ENCODE measurements around the gene SLC24A3.

- TF ChIP-seq, protein P1, sequence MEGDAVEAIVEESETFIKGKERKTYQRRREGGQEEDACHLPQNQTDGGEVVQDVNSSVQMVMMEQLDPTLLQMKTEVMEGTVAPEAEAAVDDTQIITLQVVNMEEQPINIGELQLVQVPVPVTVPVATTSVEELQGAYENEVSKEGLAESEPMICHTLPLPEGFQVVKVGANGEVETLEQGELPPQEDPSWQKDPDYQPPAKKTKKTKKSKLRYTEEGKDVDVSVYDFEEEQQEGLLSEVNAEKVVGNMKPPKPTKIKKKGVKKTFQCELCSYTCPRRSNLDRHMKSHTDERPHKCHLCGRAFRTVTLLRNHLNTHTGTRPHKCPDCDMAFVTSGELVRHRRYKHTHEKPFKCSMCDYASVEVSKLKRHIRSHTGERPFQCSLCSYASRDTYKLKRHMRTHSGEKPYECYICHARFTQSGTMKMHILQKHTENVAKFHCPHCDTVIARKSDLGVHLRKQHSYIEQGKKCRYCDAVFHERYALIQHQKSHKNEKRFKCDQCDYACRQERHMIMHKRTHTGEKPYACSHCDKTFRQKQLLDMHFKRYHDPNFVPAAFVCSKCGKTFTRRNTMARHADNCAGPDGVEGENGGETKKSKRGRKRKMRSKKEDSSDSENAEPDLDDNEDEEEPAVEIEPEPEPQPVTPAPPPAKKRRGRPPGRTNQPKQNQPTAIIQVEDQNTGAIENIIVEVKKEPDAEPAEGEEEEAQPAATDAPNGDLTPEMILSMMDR (IDR thresholded peaks at IDR 0.05; ENCODE audit: low read depth, low read length, poor library complexity, severe bottlenecking): no peak
- no peak for TF ChIP-seq EZH2phosphoT487 (IDR thresholded peaks at IDR 0.05; ENCODE audit: borderline replicate concordance, low read length)
Measured at GRCh38 chr20:19765913-19766312, 553.5 kb downstream of the SLC24A3 start.

Measured in DOHH2 (cell line).